Activated effector memory CD4-positive, alpha-beta T cell treated with anti-CD3 and anti-CD28 coated beads, Interleukin-2, amount 50 U/mL, for 16 hours (primary cell): ENCODE data around the gene DNM2.
"Not testable (repeated sequence)": the region's sequence is repeated elsewhere in the genome, so short reads cannot be mapped to it uniquely, and the experiment has no call there.

Experiments used
- DNase-seq: peaks from one replicate; pipeline ENCODE4 v3.0.0-alpha.2; 2020

The DNM2 gene

DNA sequence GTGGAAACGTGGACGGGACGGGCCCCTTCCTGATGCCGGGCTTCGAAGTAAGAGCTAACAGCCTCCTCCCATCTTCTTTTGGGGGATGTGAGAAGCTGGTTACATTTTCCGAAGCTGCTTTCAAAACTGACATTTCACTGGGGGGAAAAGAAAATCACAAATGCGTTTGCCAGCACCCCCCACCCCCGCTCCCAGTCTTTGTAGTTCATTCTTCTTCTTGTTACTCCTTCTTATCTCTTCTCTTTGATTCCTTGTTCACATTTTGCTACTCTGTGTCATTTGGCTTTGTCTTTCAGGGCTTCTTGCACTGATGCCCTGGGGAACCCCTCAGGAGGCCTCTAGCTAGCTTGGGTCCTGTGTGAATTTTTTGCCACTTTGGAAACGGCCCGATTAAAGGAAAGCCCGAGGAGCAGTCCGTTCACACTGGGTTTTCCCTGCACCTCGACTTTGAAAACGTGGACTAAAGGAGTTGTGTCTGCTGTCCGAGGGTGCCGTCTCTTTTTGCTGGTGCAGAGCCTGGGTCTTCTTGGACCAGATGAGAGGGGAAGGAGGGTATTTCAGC is 154.7 kb downstream of the DNM2 start:
- DNase-seq = no peak

DNA sequence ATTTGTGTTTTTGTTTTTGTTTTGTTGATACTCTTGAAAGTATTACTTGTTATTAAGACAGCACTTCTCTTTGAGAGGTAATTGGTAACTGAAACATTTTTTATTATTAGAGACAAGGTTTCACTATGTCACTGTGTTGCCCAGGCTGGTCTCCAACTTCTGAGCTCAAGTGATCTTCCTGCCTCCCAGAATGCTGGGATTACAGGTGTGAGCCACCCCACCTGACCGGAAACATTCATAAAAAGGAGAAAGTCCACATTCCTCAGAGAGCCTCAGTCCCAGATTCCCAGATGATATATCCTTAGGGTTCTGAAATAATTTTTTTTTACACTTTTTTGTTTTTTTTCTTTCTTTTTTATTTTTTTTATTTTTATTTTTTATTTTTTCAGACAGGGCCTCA is 156.1 kb downstream of the DNM2 start:
- DNase-seq = no peak

DNA sequence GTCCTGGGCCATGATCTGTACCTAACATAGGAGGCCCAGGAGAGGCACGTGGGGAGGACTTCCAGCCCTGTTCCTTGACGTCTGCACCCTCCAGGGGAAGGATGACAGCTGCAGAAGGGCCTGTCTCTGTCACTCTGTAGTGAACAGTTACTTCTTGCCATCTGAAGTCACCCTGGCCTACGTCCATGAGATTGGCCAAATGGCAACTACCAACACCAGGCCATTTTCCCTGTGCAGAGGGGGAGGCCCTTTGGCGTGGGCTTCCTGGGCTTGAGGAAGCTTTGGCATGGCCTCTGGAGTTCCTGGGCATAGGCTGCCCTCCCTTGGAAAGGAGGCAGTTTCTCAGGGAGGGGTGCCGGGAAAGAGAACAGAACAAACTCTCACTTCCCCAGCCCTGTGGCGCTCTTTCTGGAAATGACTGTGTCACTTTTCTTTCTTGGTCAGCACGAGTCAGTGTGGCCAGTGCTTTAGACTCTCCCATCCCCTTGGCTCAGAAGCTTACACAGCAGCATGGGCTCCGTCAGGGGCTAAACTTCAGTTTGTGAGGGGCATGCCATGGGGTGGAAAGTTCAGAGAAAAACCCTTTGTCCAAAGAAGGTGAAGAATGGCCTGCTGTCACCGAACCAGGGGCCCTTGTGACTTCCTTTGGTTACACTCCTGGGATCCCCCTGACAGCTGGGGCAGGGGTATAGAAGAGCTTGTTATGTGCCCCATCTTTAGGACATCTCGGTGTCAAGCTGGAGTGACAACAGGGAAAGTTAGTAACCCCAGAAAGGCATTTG is 158.8 kb downstream of the DNM2 start:
- DNase-seq = no peak

DNA sequence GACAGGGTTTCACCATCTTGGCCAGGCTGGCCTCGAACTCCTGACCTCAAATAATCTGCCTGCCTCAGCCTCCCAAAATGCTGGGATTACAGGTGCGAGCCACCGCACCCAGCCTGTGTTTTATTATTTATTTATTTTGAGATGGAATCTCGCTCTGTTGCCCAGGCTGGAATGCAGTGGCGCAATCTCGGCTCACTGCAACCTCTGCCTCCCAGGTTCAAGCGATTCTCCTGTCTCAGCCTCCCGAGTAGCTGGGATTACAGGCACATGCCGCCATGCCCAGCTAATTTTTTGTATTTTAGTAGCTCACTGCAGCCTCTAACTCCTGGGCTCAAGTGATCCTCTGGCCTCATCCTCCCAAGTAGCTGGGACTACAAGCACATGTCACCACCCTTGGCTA is 159.7 kb downstream of the DNM2 start:
- DNase-seq = not testable (repeated sequence)

DNA sequence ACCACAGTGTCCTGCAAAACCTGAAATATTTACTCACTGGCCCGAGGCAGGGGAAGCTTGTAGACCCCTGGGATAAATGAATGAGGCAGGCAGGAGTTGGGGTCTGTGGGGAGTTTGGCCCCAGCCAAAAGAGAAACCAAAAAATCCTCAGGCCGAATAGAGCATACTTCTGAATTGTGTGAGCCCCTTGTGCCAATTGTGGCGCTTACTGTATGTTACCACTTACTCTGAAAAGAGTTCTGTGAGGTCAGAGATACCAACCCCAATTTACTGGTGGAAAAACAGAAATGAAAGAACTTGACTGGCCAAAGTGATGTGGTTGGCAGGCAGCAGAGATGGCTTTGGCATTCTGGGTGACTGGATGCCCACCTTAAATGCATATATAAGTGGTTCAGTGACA is 160.4 kb downstream of the DNM2 start:
- no peak for DNase-seq
